Measurements from ENCODE around the gene MAST2. TPM values are rescaled to one million over a fixed set of nuclear protein-coding genes. Genes with fewer than 3 reads are reported as not detected.

The MAST2 gene
- total and polyA plus RNA-seq, 2 donors (not counting 3 experiments of a cell fraction or from before 2014, with no cell fraction given): 25.0 to 41.2 TPM

- DNase-seq (ENCODE audit: low read depth, low spot score) (no peak), FAIRE-seq (no peak)
- no peaks in the 10 kb centered on the region for H3K36me3 ChIP-seq (ENCODE audit: control insufficient read depth in 2 of 2, extremely low read depth in 1 of 2, insufficient read depth in 2 of 2, low read length in 2 of 2)
- no peaks in the 10 kb centered on the region for H3K9me1 ChIP-seq (replicated peaks; ENCODE audit: control insufficient read depth, extremely low read depth, insufficient read depth, low read length)
- intact Hi-C loops (cut with micrococcal nuclease): no loop called here
- POLR2A ChIA-PET: no interaction called here
- dilution Hi-C loops (cut with MboI; ENCODE audit: extremely low pct_ligation_motif_present, low sequenced_read_pairs): no loop called here
- no peaks in the 10 kb centered on the region for H3K9me3 ChIP-seq (replicated peaks; ENCODE audit: control insufficient read depth, insufficient read depth, low read length)
- no peak overlapping the region for H3K4me2 ChIP-seq (ENCODE audit: insufficient read depth, low read length)
- BruUV-seq (replicated peaks): no TSS peak
- CTCF ChIA-PET: interaction anchor here (0.9 to 1.3 kb wide), 2 partner anchors 8 to 50 kb away, joined by 3 to 4 read pairs; no protein-coding TSS in a partner anchor
- no peaks in the 10 kb centered on the region for H4K20me1 ChIP-seq (replicated peaks; ENCODE audit: control insufficient read depth, extremely low read depth, insufficient read depth, low read length)
- no peak overlapping the region for H3K27ac ChIP-seq (ENCODE audit: insufficient read depth, low read depth, low read length)
- H3K79me2 ChIP-seq (ENCODE audit: control insufficient read depth, insufficient read depth, low read length): no peaks in the 10 kb centered on the region
- TF ChIP-seq GATA2 (IDR thresholded peaks at IDR 0.05; ENCODE audit: insufficient read depth, insufficient read length, low read depth, low read length) (no peak), EZH2 (IDR thresholded peaks at IDR 0.05; ENCODE audit: borderline replicate concordance, low read depth, low read length, severe bottlenecking) (no peak), MAX (IDR thresholded peaks at IDR 0.05; ENCODE audit: insufficient read depth, insufficient read length) (no peak), CTCF (IDR thresholded peaks at IDR 0.05; ENCODE audit: extremely low read depth in 1 of 2, insufficient read depth in 1 of 2, low read depth in 1 of 2, low read length in 2 of 2) (no peak), MYC (IDR thresholded peaks at IDR 0.05; ENCODE audit: low read depth, low read length) (no peak), FOS (IDR thresholded peaks at IDR 0.05; ENCODE audit: borderline replicate concordance, insufficient read depth, low read length) (no peak), POLR2AphosphoS5 (IDR thresholded peaks at IDR 0.05; ENCODE audit: insufficient read depth, low read depth, low read length) (no peak), JUN (IDR thresholded peaks at IDR 0.05; ENCODE audit: borderline replicate concordance, insufficient read depth, insufficient read length, low read depth) (no peak), POLR2A (IDR thresholded peaks at IDR 0.05; ENCODE audit: low read depth, low read length) (no peak)
- H3K4me1 ChIP-seq (ENCODE audit: control insufficient read depth, extremely low read depth, insufficient read depth, low read length): peaks cover 4% of the 10 kb centered on the region
- no peak overlapping the region for H3K4me3 ChIP-seq (replicated peaks in 1 of 3; ENCODE audit: insufficient read depth in 1 of 3, low read depth in 1 of 3, low read length in 3 of 3)
- no peak overlapping the region for H3K9ac ChIP-seq (replicated peaks; ENCODE audit: extremely low read depth, insufficient read depth, low read length)
- no peaks in the 10 kb centered on the region for H3K27me3 ChIP-seq (ENCODE audit: control insufficient read depth in 2 of 2, insufficient read depth in 2 of 2, low read length in 2 of 2)
- no peak overlapping the region for H2AFZ ChIP-seq (ENCODE audit: low read depth, low read length)
Measured at GRCh38 chr1:46067652-46068051, 264.2 kb downstream of the MAST2 start.

Data from endothelial cell of umbilical vein (primary cell).